Measurements from ENCODE around the gene ENDOV.

- TF ChIP-seq POLR2A (IDR thresholded peaks at IDR 0.05; ENCODE audit: low read length) (no peak), GATA1 (IDR thresholded peaks at IDR 0.05; ENCODE audit: low read depth, low read length) (no peak)
These were observed 22.6 kb downstream of the ENDOV start for GRCh38 chr17:80437532-80437931.

All from erythroblast (primary cell).